GM12878 (cell line): Measurements from ENCODE around the gene ARL3. TPM values are rescaled to one million over a fixed set of nuclear protein-coding genes. Genes with fewer than 3 reads are reported as not detected.
A peak's percentile ranks its signal among the peaks of the same experiment; 100 is the strongest.

Experiments
- ATAC-seq: fragments of 200-7000 bp; cut with Tn5 transposase; 3 replicates; pipeline ENCODE4 v1.9.1; 2020; ENCODE audit warnings: mild to moderate bottlenecking, moderate library complexity
- BruUV-seq: library from RNA; stranded (reverse); fragments of 400-500 nt; replicated peaks from 2 replicates; lab custom pipeline; 2021; lab: Mats Ljungman, UMichigan
- CTCF ChIA-PET: fragments of 300-600 bp; sonication (Branson Sonifier 250); formaldehyde crosslinking; extraction: SDS; loops from one replicate; lab custom pipeline; 2021; ENCODE audit warnings: inconsistent platforms; lab: Yijun Ruan, JAX
- POLR2A ChIA-PET: fragments of 350-600 bp; formaldehyde crosslinking; extraction: SDS; loops from one replicate; lab custom pipeline; 2021; ENCODE audit warnings: inconsistent platforms; lab: Charles Lee
- RAD21 ChIA-PET: fragments of 300-600 bp; sonication (Branson Sonifier 250); formaldehyde crosslinking; loops from one replicate; lab custom pipeline; 2023; ENCODE audit warnings: antibody characterized with exemption; ENCODE audit not compliant: unreplicated experiment; lab: Charles Lee
- SMC1A ChIA-PET: fragments of 300-600 bp; sonication (Branson Sonifier 250); formaldehyde crosslinking; loops from one replicate; lab custom pipeline; 2023; ENCODE audit not compliant: unreplicated experiment, uncharacterized antibody; lab: Charles Lee
- DNase-seq: peaks from one replicate; pipeline ENCODE4 v3.0.0-alpha.2; 2011; ENCODE audit warnings: low read depth, low spot score
- FAIRE-seq: peaks from 3 replicates; lab custom pipeline; 2011; peaks lifted over from hg19 to GRCh38; lab: Jason Lieb, UNC
- H2AFZ ChIP-seq: 2 replicates; pipeline ENCODE4 v1.6.0; 2011; ENCODE audit warnings: low read depth, low read length, control low read depth; ENCODE audit not compliant: control insufficient read depth
- H3K27ac ChIP-seq: 2 replicates; pipeline ENCODE4 v1.5.1; 2011; ENCODE audit warnings: control low read depth; ENCODE audit not compliant: control insufficient read depth, insufficient read depth
- H3K27me3 ChIP-seq, 2 experiments: replicated peaks in 1 of 2; 2 replicates each; pipeline versions ENCODE4 v1.6.0 to v1.6.1; 2011; ENCODE audit warnings: low read length in 1 of 2; ENCODE audit not compliant: control insufficient read depth in 2 of 2, insufficient read depth in 2 of 2
- H3K36me3 ChIP-seq, 2 experiments: 2 replicates each; pipeline ENCODE4 v1.5.1; 2011; ENCODE audit warnings: low read length in 1 of 2; ENCODE audit not compliant: control insufficient read depth in 2 of 2, insufficient read depth in 2 of 2
- H3K4me1 ChIP-seq: 2 replicates; pipeline ENCODE4 v1.6.1; 2011; ENCODE audit warnings: mild to moderate bottlenecking, low read length, moderate library complexity, mixed read lengths; ENCODE audit not compliant: control insufficient read depth, insufficient read depth
- H3K4me2 ChIP-seq: 2 replicates; pipeline ENCODE4 v1.6.0; 2011; ENCODE audit warnings: control low read depth; ENCODE audit not compliant: control insufficient read depth, insufficient read depth
- H3K4me3 ChIP-seq: fragments of 200-600 bp; sonication (generic); 2 replicates; pipeline ENCODE4 v1.5.1; 2016
- H3K79me2 ChIP-seq: 2 replicates; pipeline ENCODE4 v1.6.0; 2011; ENCODE audit warnings: low read length; ENCODE audit not compliant: control insufficient read depth, insufficient read depth
- H3K9ac ChIP-seq: 2 replicates; pipeline ENCODE4 v1.8.0; 2011; ENCODE audit warnings: low read length, control low read depth, mixed read lengths; ENCODE audit not compliant: control insufficient read depth, insufficient read depth
- H3K9me3 ChIP-seq: replicated peaks from 3 replicates; pipeline ENCODE4 v1.5.1; 2011; ENCODE audit warnings: mild to moderate bottlenecking, low read length; ENCODE audit not compliant: control insufficient read depth, insufficient read depth
- H4K20me1 ChIP-seq: 2 replicates; pipeline ENCODE4 v1.6.0; 2011; ENCODE audit not compliant: control insufficient read depth, insufficient read depth
- EGR1 ChIP-seq, 2 experiments: IDR thresholded peaks; 1 replicate in 1 of 2; 2 replicates in 1 of 2; pipeline ENCODE4 v1.6.1; 2011 to 2012; ENCODE audit warnings: low read depth in 2 of 2, low read length in 2 of 2, borderline replicate concordance in 1 of 2, mild to moderate bottlenecking in 1 of 2, moderate library complexity in 1 of 2
- EZH2 ChIP-seq: IDR thresholded peaks from 2 replicates; pipeline ENCODE4 v1.6.1; 2012; ENCODE audit warnings: low read depth, mild to moderate bottlenecking, control low read depth, inconsistent platforms, low read length, borderline replicate concordance; ENCODE audit not compliant: control insufficient read depth
- FOXM1 ChIP-seq: IDR thresholded peaks from 2 replicates; pipeline ENCODE4 v1.6.1; 2012; ENCODE audit warnings: low read depth, mild to moderate bottlenecking, inconsistent platforms, low read length, moderate library complexity
- HDAC6 ChIP-seq: fragments of 200-600 bp; sonication (generic); IDR thresholded peaks from one replicate; pipeline ENCODE4 v1.8.0; 2017; ENCODE audit warnings: antibody characterized with exemption; ENCODE audit not compliant: unreplicated experiment
- HDGF ChIP-seq: fragments of 450-650 bp; IDR thresholded peaks from 2 replicates; pipeline ENCODE4 v1.6.1; 2016; ENCODE audit warnings: antibody characterized with exemption
- KAT2A ChIP-seq: conservative IDR thresholded peaks from 2 replicates; pipeline ENCODE4 v1.6.1; 2011; ENCODE audit warnings: low read depth, low read length; ENCODE audit not compliant: control insufficient read depth
- MEF2B ChIP-seq: fragments of 450-650 bp; IDR thresholded peaks from 2 replicates; pipeline ENCODE4 v1.6.1; 2018; ENCODE audit warnings: mild to moderate bottlenecking, moderate library complexity; ENCODE audit not compliant: partially characterized antibody, poor library complexity, severe bottlenecking
- PAX8 ChIP-seq: fragments of 450-650 bp; IDR thresholded peaks from 2 replicates; pipeline ENCODE4 v1.6.1; 2017; ENCODE audit warnings: mild to moderate bottlenecking, moderate library complexity
- SIX5 ChIP-seq: IDR thresholded peaks from 2 replicates; pipeline ENCODE4 v1.6.1; 2011; ENCODE audit warnings: mild to moderate bottlenecking, low read depth, low read length, moderate library complexity; ENCODE audit not compliant: severe bottlenecking
- TARDBP ChIP-seq: IDR thresholded peaks from 2 replicates; pipeline ENCODE4 v1.6.1; 2016; ENCODE audit warnings: borderline replicate concordance
- ZNF622 ChIP-seq: fragments of 450-650 bp; IDR thresholded peaks from 2 replicates; pipeline ENCODE4 v1.6.1; 2017; ENCODE audit warnings: mild to moderate bottlenecking, inconsistent platforms
- ZSCAN29 ChIP-seq: fragments of 450-650 bp; IDR thresholded peaks from 2 replicates; pipeline ENCODE4 v1.6.1; 2017; ENCODE audit warnings: mild to moderate bottlenecking, moderate library complexity
- WGBS: methylation state at CpG from one replicate; pipeline ENCODE4 v1.1.6; 2016; ENCODE audit warnings: low lambda C conversion rate; ENCODE audit not compliant: insufficient replicate concordance, insufficient coverage; ENCODE audit errors: missing lambda C conversion rate; 5-methylcytosine and 5-hydroxymethylcytosine counted together
- in situ Hi-C: fragments of 300-500 bp; cut with MboI; formaldehyde crosslinking; loops from 9 replicates; pipeline ENCODE4 v1.14.3; 2018; ENCODE audit warnings: mixed read lengths
- intact Hi-C: fragments of 100-400 bp; cut with micrococcal nuclease; formaldehyde crosslinking; loops from one replicate; pipeline ENCODE4 v1.14.2; 2022; ENCODE audit not compliant: unreplicated experiment
- polyA plus RNA-seq, 11 experiments: library from polyadenylated mRNA; depleted of rRNA in 4 of 11; unstranded in 6 of 11; stranded (reverse) in 5 of 11; fragments of >200 nt; fragmentation: Nextera tagmentation in 4 of 11; fragmentation: Illumina TruSeq in 1 of 11; extraction: Ambion mirVana in 4 of 11; extraction: Trizol in 1 of 11; gene quantifications; 1 replicate in 1 of 11; 2 replicates in 10 of 11; pipeline versions ENCODE4 v1.2.1 to v1.2.3, GENCODE V29; 2011 to 2016; ENCODE audit warnings: inconsistent platforms in 2 of 11, missing spikeins in 2 of 11, low read depth in 1 of 11
- total RNA-seq, 4 experiments: library from RNA; depleted of rRNA in 3 of 4; stranded (reverse); fragments of >200 nt in 3 of 4; fragmentation: Illumina TruSeq in 1 of 4; extraction: Trizol in 1 of 4; gene quantifications; 2 replicates each; pipeline versions ENCODE4 v1.2.1 to v1.2.3, GENCODE V29; 2013 to 2021
- TF ChIP-seq, protein P1 (sequence below): fragments of 150-350 bp; IDR thresholded peaks from 2 replicates; pipeline ENCODE4 v1.6.1; 2016; ENCODE audit warnings: low read depth, low read length
- TF ChIP-seq, protein P2 (sequence below): fragments of 450-650 bp; IDR thresholded peaks from 2 replicates; pipeline ENCODE4 v1.6.1; 2018; ENCODE audit warnings: mild to moderate bottlenecking, low read depth, moderate library complexity; ENCODE audit not compliant: partially characterized antibody

The ARL3 gene
- total and polyA plus RNA-seq, 10 of the 15 experiments (the other 5 are each of a cell fraction or from before 2014, with no cell fraction given): 4.9 to 26.1 (median 11.0) TPM

DNA sequence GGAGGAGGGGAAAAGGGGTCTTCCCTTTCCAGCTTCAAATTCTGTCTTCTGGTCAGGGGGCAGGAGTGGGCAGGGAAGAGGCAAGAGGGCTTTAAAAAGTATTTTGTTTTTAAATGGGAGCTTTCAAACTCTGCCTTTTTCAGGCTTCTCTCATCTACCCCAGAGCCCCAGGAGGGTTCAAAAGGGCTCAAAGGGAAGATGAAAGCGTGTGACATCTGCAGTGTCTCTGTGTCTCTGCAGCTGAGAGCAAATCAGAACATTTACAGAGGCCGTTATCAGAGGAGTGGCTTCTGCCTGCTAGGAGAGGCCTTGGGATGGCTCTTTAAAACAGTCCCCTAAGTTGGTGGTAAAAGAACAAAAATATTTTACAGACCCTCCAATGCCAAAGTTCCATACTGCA is 39.6 kb downstream of the ARL3 start:
- BruUV-seq: no TSS peak
- CTCF ChIA-PET: interaction anchor here (0.9 to 8.7 kb wide), 12 partner anchors 10 to 228 kb away, joined by 3 to 128 read pairs (median 16); partner anchors contain the start of genes ACTR1A, ARL3, SFXN2 and SUFU

More for the DNA sequence above, 39.6 kb downstream of the ARL3 start:
- Histone ChIP-seq H3K79me2 (no peaks in the 10 kb centered on the region), H3K27me3 (no peaks in the 10 kb centered on the region), H3K36me3 (no peaks in the 10 kb centered on the region), H3K9ac (no peak overlapping the region), H3K4me3 (no peak overlapping the region; the same call in 1 of the 2 replicates), H2AFZ (no peak overlapping the region; the same call in 1 of the 2 replicates), H4K20me1 (no peaks in the 10 kb centered on the region), H3K27ac (no peak overlapping the region), H3K4me2 (peak overlapping the region; percentile 52), H3K4me1 (peaks cover 29% of the 10 kb centered on the region), H3K9me3 (no peaks in the 10 kb centered on the region)
- WGBS: 46% methylated on average over 2 of the region's 2 CpGs
- ChIA-PET SMC1A (interaction anchor here (0.8 to 8.2 kb wide), 21 partner anchors 10 to 227 kb away, joined by 3 to 140 read pairs (median 5); partner anchors contain the start of genes ACTR1A, ARL3, SFXN2 and TRIM8), POLR2A (interaction anchor here (0.5 to 7.3 kb wide), 13 partner anchors 8 to 853 kb away, joined by 3 to 151 read pairs (median 12); partner anchors contain the start of genes ARL3, SFXN2 and TRIM8), RAD21 (interaction anchor here (0.8 to 8.4 kb wide), 21 partner anchors 8 to 172 kb away, joined by 3 to 140 read pairs (median 4); partner anchors contain the start of genes ACTR1A, ARL3, CYP17A1 and SFXN2)
- intact Hi-C loops: no loop called here
- no peak for FAIRE-seq
- in situ Hi-C loops: no loop called here
- DNase-seq: no peak
- no peak for TF ChIP-seq HDAC6
- no peak for TF ChIP-seq ZNF622
- TF ChIP-seq TARDBP: no peak
- TF ChIP-seq ZSCAN29: no peak
- no peak for TF ChIP-seq KAT2A
- no peak for TF ChIP-seq SIX5
- TF ChIP-seq FOXM1: no peak
- TF ChIP-seq, protein P1, sequence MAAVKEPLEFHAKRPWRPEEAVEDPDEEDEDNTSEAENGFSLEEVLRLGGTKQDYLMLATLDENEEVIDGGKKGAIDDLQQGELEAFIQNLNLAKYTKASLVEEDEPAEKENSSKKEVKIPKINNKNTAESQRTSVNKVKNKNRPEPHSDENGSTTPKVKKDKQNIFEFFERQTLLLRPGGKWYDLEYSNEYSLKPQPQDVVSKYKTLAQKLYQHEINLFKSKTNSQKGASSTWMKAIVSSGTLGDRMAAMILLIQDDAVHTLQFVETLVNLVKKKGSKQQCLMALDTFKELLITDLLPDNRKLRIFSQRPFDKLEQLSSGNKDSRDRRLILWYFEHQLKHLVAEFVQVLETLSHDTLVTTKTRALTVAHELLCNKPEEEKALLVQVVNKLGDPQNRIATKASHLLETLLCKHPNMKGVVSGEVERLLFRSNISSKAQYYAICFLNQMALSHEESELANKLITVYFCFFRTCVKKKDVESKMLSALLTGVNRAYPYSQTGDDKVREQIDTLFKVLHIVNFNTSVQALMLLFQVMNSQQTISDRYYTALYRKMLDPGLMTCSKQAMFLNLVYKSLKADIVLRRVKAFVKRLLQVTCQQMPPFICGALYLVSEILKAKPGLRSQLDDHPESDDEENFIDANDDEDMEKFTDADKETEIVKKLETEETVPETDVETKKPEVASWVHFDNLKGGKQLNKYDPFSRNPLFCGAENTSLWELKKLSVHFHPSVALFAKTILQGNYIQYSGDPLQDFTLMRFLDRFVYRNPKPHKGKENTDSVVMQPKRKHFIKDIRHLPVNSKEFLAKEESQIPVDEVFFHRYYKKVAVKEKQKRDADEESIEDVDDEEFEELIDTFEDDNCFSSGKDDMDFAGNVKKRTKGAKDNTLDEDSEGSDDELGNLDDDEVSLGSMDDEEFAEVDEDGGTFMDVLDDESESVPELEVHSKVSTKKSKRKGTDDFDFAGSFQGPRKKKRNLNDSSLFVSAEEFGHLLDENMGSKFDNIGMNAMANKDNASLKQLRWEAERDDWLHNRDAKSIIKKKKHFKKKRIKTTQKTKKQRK: no peak
- no peak for TF ChIP-seq HDGF
- no peak for TF ChIP-seq MEF2B
- no peak for TF ChIP-seq EZH2
- TF ChIP-seq EGR1 (IDR thresholded peaks at IDR 0.05; ENCODE audit: borderline replicate concordance in 1 of 2, low read depth in 2 of 2, low read length in 2 of 2): no peak
- TF ChIP-seq, protein P2, sequence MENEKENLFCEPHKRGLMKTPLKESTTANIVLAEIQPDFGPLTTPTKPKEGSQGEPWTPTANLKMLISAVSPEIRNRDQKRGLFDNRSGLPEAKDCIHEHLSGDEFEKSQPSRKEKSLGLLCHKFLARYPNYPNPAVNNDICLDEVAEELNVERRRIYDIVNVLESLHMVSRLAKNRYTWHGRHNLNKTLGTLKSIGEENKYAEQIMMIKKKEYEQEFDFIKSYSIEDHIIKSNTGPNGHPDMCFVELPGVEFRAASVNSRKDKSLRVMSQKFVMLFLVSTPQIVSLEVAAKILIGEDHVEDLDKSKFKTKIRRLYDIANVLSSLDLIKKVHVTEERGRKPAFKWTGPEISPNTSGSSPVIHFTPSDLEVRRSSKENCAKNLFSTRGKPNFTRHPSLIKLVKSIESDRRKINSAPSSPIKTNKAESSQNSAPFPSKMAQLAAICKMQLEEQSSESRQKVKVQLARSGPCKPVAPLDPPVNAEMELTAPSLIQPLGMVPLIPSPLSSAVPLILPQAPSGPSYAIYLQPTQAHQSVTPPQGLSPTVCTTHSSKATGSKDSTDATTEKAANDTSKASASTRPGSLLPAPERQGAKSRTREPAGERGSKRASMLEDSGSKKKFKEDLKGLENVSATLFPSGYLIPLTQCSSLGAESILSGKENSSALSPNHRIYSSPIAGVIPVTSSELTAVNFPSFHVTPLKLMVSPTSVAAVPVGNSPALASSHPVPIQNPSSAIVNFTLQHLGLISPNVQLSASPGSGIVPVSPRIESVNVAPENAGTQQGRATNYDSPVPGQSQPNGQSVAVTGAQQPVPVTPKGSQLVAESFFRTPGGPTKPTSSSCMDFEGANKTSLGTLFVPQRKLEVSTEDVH: no peak
- no peak for TF ChIP-seq PAX8
- 0 out of 3 replicates have a peak, but pooled peaks have one; percentile 9 for ATAC-seq
